ENCODE data around the gene TLCD2. TPM values are rescaled to one million over a fixed set of nuclear protein-coding genes. Genes with fewer than 3 reads are reported as not detected.
"Not testable (repeated sequence)": the region's sequence is repeated elsewhere in the genome, so short reads cannot be mapped to it uniquely, and the experiment has no call there.

Gene TLCD2
- total and polyA plus RNA-seq, 2 of the 13 experiments (the other 11 are each of a cell fraction or from before 2014, with no cell fraction given), result 0.90 to 1.1 TPM

DNA sequence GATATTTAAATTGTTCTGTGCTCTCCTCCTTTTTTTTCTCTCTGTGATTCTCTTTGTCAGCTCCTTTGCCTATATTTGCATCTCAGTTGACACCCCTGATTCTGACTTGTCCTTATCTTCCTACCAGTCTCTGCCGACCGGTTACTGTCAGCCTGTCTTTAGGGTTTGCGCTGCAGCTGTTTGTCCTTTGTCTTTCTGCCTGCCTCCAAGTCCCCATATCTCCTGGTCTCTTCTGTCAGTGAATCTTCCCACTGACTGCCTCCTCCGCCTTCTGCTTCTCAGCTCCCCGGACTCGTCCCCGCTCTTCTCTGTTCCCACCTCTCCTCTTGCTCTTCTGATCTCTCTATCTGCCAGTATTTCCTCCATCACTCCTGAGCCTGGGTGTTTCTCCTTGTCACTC lies 5.2 kb downstream of the TLCD2 start (continued):
- no peak for TF ChIP-seq CHD4 (IDR thresholded peaks at IDR 0.05; ENCODE audit: borderline replicate concordance, low read length)
- TF ChIP-seq KDM2A (CRISPR knock-in tag; IDR thresholded peaks at IDR 0.05; ENCODE audit: borderline replicate concordance, low read depth), result no peak
- no peak for TF ChIP-seq MEIS1 (CRISPR knock-in tag; IDR thresholded peaks at IDR 0.05; ENCODE audit: borderline replicate concordance)
- no peak for TF ChIP-seq ZNF468 (CRISPR knock-in tag; IDR thresholded peaks at IDR 0.05)
- TF ChIP-seq FOXA1 (IDR thresholded peaks at IDR 0.05), result no peak
- no peak for TF ChIP-seq FOXA1 (CRISPR knock-in tag; IDR thresholded peaks at IDR 0.05)
- TF ChIP-seq ZNF343 (CRISPR knock-in tag; IDR thresholded peaks at IDR 0.05), result no peak
- TF ChIP-seq, protein P1, sequence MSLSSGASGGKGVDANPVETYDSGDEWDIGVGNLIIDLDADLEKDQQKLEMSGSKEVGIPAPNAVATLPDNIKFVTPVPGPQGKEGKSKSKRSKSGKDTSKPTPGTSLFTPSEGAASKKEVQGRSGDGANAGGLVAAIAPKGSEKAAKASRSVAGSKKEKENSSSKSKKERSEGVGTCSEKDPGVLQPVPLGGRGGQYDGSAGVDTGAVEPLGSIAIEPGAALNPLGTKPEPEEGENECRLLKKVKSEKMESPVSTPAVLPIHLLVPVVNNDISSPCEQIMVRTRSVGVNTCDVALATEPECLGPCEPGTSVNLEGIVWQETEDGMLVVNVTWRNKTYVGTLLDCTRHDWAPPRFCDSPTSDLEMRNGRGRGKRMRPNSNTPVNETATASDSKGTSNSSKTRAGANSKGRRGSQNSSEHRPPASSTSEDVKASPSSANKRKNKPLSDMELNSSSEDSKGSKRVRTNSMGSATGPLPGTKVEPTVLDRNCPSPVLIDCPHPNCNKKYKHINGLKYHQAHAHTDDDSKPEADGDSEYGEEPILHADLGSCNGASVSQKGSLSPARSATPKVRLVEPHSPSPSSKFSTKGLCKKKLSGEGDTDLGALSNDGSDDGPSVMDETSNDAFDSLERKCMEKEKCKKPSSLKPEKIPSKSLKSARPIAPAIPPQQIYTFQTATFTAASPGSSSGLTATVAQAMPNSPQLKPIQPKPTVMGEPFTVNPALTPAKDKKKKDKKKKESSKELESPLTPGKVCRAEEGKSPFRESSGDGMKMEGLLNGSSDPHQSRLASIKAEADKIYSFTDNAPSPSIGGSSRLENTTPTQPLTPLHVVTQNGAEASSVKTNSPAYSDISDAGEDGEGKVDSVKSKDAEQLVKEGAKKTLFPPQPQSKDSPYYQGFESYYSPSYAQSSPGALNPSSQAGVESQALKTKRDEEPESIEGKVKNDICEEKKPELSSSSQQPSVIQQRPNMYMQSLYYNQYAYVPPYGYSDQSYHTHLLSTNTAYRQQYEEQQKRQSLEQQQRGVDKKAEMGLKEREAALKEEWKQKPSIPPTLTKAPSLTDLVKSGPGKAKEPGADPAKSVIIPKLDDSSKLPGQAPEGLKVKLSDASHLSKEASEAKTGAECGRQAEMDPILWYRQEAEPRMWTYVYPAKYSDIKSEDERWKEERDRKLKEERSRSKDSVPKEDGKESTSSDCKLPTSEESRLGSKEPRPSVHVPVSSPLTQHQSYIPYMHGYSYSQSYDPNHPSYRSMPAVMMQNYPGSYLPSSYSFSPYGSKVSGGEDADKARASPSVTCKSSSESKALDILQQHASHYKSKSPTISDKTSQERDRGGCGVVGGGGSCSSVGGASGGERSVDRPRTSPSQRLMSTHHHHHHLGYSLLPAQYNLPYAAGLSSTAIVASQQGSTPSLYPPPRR (CRISPR knock-in tag; IDR thresholded peaks at IDR 0.05; ENCODE audit: borderline replicate concordance), result no peak
- TF ChIP-seq PHF20 (CRISPR knock-in tag; IDR thresholded peaks at IDR 0.05), result no peak

DNA sequence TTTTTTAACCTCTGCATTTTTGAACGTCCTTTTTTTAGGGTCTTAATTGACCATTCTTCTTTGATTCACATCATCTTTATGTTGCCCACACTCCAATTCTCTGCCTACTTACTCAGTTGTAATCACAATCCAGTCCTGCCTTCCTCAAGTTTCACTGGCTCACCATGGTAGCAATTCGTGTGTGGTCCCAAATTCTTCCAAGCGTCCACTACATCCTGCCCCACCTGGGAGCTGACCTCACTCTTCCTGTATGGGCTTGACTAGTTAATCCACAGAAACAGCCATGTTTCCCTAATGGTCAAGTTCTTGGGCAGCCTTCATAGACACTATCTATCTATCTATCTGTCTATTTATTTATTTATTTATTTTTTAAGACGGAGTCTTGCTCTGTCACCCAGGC lies 7.1 kb downstream of the TLCD2 start:
- ChIA-PET CTCF (ENCODE audit: low intra/inter-chr PET ratio, low total read pairs) (no interaction called here), POLR2A (interaction anchor here (0.9 kb wide), 1 partner anchor 14 kb away, joined by 4 read pairs; no protein-coding TSS in a partner anchor)
- H3K9me3 ChIP-seq (ENCODE audit: low read length), result no peaks in the 10 kb centered on the region
- no peaks in the 10 kb centered on the region for H3K79me2 ChIP-seq (ENCODE audit: insufficient read depth, low read length)
- no peak overlapping the region for H3K4me3 ChIP-seq (replicated peaks in 1 of 3; ENCODE audit: insufficient read depth in 1 of 3, low read depth in 2 of 3, low read length in 3 of 3)
- TF ChIP-seq ZNF557 (CRISPR knock-in tag; IDR thresholded peaks at IDR 0.05) (no peak), TAF1 (CRISPR knock-in tag; IDR thresholded peaks at IDR 0.05) (no peak)
- no peak for ATAC-seq
- no peak for DNase-seq (ENCODE audit: low spot score)
- H3K27ac ChIP-seq (ENCODE audit: extremely low read length, insufficient read depth, low read length), result no peak overlapping the region
- in situ Hi-C loops (cut with HindIII; ENCODE audit: extremely low pct_ligation_motif_present, low pct_unique_long_range_greater_than_20kb) (loop anchor here (25.0 kb wide), 1 partner anchor 334 kb away; the partner anchor contains the start of genes DPH1, OVCA2 and RTN4RL1), intact Hi-C loops (cut with micrococcal nuclease; ENCODE audit: unreplicated experiment) (no loop called here)
- H3K4me1 ChIP-seq (ENCODE audit: insufficient read depth, low read length), result peaks cover 11% of the 10 kb centered on the region
- no peak overlapping the region for H3K9ac ChIP-seq (ENCODE audit: insufficient read depth, low read depth, low read length)
- no peak overlapping the region for H2AFZ ChIP-seq (ENCODE audit: low read length)
- no peaks in the 10 kb centered on the region for H4K20me1 ChIP-seq (ENCODE audit: insufficient read depth, low read length)
- H3K4me2 ChIP-seq (ENCODE audit: low read depth, low read length), result no peak overlapping the region
- WGBS (ENCODE audit: low lambda C conversion rate), result 36% methylated on average over 4 of the region's 4 CpGs
- FAIRE-seq, result no peak
- BruUV-seq (replicated peaks), result no TSS peak
- H3K36me3 ChIP-seq (replicated peaks in 1 of 2; ENCODE audit: control insufficient read depth in 1 of 2, insufficient read depth in 2 of 2, low read length in 2 of 2), result no peaks in the 10 kb centered on the region
- peaks cover 0 to 4% of the 10 kb centered on the region in 2 experiments; a peak in 2 of 5 replicates for H3K27me3 ChIP-seq (ENCODE audit: control insufficient read depth in 1 of 2, insufficient read depth in 2 of 2, low read length in 2 of 2)

DNA sequence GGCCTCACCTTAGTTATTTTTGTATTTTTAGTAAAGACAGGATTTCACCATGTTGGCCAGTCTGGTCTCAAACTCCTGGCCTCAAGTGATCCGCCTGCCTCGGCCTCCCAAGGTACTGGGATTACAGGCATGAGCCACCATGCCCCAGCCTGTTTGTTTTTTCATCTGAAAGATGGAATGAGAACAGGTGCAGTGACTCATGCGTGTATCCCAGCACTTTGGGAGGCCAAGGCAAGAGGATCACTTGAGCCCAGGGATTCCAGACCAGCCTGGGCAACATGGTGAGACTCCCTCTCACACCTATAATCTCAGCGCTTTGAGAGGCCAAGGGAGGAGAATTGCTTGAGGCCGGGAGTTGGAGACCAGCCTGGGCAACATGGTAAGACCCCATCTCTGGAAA lies 10.3 kb downstream of the TLCD2 start:
- H3K27me3 ChIP-seq (ENCODE audit: control insufficient read depth in 1 of 2, insufficient read depth in 2 of 2, low read length in 2 of 2); H2AFZ ChIP-seq (ENCODE audit: low read length); H3K9me3 ChIP-seq (ENCODE audit: low read length); intact Hi-C loops (cut with micrococcal nuclease; ENCODE audit: unreplicated experiment); H3K27ac ChIP-seq (ENCODE audit: extremely low read length, insufficient read depth, low read length); H3K79me2 ChIP-seq (ENCODE audit: insufficient read depth, low read length); ATAC-seq; CTCF ChIA-PET (ENCODE audit: low intra/inter-chr PET ratio, low total read pairs); DNase-seq (ENCODE audit: low spot score); H3K4me3 ChIP-seq (replicated peaks in 1 of 3; ENCODE audit: insufficient read depth in 1 of 3, low read depth in 2 of 3, low read length in 3 of 3); POLR2A ChIA-PET; H3K4me2 ChIP-seq (ENCODE audit: low read depth, low read length); H3K36me3 ChIP-seq (replicated peaks in 1 of 2; ENCODE audit: control insufficient read depth in 1 of 2, insufficient read depth in 2 of 2, low read length in 2 of 2); BruUV-seq (replicated peaks); H3K9ac ChIP-seq (ENCODE audit: insufficient read depth, low read depth, low read length); H4K20me1 ChIP-seq (ENCODE audit: insufficient read depth, low read length); FAIRE-seq: not testable (repeated sequence)
- WGBS (ENCODE audit: low lambda C conversion rate), result 56% methylated on average over 3 of the region's 5 CpGs
- H3K4me1 ChIP-seq (ENCODE audit: insufficient read depth, low read length), result peaks cover 19% of the 10 kb centered on the region
- in situ Hi-C loops (cut with HindIII; ENCODE audit: extremely low pct_ligation_motif_present, low pct_unique_long_range_greater_than_20kb), result loop anchor here (25.0 kb wide), 1 partner anchor 337 kb away; the partner anchor contains the start of genes DPH1, OVCA2 and RTN4RL1

Measured in HepG2 (cell line).